ENCODE results near the gene SLC26A9.

GRCh38 chr1:205934788-205935187, 8.5 kb downstream of the SLC26A9 start:
- TF ChIP-seq EZH2 (IDR thresholded peaks at IDR 0.05; ENCODE audit: borderline replicate concordance, low read depth, low read length, severe bottlenecking) = no peak
- no peak for TF ChIP-seq POLR2AphosphoS5 (IDR thresholded peaks at IDR 0.05; ENCODE audit: insufficient read depth, low read depth, low read length)
- TF ChIP-seq, protein P1, sequence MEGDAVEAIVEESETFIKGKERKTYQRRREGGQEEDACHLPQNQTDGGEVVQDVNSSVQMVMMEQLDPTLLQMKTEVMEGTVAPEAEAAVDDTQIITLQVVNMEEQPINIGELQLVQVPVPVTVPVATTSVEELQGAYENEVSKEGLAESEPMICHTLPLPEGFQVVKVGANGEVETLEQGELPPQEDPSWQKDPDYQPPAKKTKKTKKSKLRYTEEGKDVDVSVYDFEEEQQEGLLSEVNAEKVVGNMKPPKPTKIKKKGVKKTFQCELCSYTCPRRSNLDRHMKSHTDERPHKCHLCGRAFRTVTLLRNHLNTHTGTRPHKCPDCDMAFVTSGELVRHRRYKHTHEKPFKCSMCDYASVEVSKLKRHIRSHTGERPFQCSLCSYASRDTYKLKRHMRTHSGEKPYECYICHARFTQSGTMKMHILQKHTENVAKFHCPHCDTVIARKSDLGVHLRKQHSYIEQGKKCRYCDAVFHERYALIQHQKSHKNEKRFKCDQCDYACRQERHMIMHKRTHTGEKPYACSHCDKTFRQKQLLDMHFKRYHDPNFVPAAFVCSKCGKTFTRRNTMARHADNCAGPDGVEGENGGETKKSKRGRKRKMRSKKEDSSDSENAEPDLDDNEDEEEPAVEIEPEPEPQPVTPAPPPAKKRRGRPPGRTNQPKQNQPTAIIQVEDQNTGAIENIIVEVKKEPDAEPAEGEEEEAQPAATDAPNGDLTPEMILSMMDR (IDR thresholded peaks at IDR 0.05; ENCODE audit: extremely low read depth in 1 of 2, insufficient read depth in 1 of 2, low read depth in 1 of 2, low read length in 2 of 2) = no peak
- no peak for TF ChIP-seq MAX (IDR thresholded peaks at IDR 0.05; ENCODE audit: insufficient read depth, insufficient read length)
- no peak for TF ChIP-seq MYC (IDR thresholded peaks at IDR 0.05; ENCODE audit: low read depth, low read length)
- no peak for TF ChIP-seq POLR2A (IDR thresholded peaks at IDR 0.05; ENCODE audit: low read depth, low read length)
- TF ChIP-seq FOS (IDR thresholded peaks at IDR 0.05; ENCODE audit: borderline replicate concordance, insufficient read depth, low read length) = no peak
